K562 (cell line): ENCODE data around the gene ZBTB44. TPM values are rescaled to one million over a fixed set of nuclear protein-coding genes. Genes with fewer than 3 reads are reported as not detected.

Experiments
- ATAC-seq: fragments of 200-7000 bp; cut with Tn5 transposase; 3 replicates; pipeline ENCODE4 v1.9.1; 2020; ENCODE audit warnings: moderate library complexity
- BruUV-seq: library from RNA; stranded (reverse); fragments of 400-500 nt; replicated peaks from 2 replicates; lab custom pipeline; 2021; lab: Mats Ljungman, UMichigan
- CTCF ChIA-PET: fragments of 300-600 bp; formaldehyde crosslinking; extraction: SDS; loops from one replicate; lab custom pipeline; 2021; ENCODE audit warnings: low intra/inter-chr PET ratio; lab: Yijun Ruan, JAX
- POLR2A ChIA-PET: fragments of 300-600, 350-650 bp; sonication (Branson Sonifier 250); formaldehyde crosslinking; extraction: SDS; loops from one replicate; lab custom pipeline; 2021; ENCODE audit warnings: antibody characterized with exemption, inconsistent platforms; lab: Yijun Ruan, JAX
- DNase-seq, 4 experiments: peaks; one replicate each; pipeline versions ENCODE4 v3.0.0 to v3.0.0-alpha.2; 2011 to 2018; ENCODE audit warnings: low spot score in 3 of 4, mixed read lengths in 3 of 4; ENCODE audit errors: extremely low read depth in 1 of 4
- FAIRE-seq: peaks from 2 replicates; lab custom pipeline; 2011; peaks lifted over from hg19 to GRCh38; lab: Jason Lieb, UNC
- H2AFZ ChIP-seq: 2 replicates; pipeline ENCODE4 v1.6.0; 2011; ENCODE audit warnings: low read depth, low read length, control low read depth, inconsistent platforms
- H3K27ac ChIP-seq: fragments of 200-600 bp; 3 replicates; pipeline ENCODE4 v1.8.0; 2011; ENCODE audit warnings: low read depth, mild to moderate bottlenecking, control low read depth, inconsistent platforms, low read length, moderate library complexity, mixed read lengths; ENCODE audit errors: extremely low read depth
- H3K27me3 ChIP-seq, 2 experiments: fragments of 300-600 bp in 1 of 2; 2 replicates in 1 of 2; 3 replicates in 1 of 2; pipeline versions ENCODE4 v1.6.0 to v1.8.0; 2011; ENCODE audit warnings: inconsistent platforms in 2 of 2, low read length in 2 of 2, mild to moderate bottlenecking in 1 of 2, mixed read lengths in 1 of 2, moderate library complexity in 1 of 2; ENCODE audit not compliant: control insufficient read depth in 2 of 2, insufficient read depth in 2 of 2
- H3K36me3 ChIP-seq: fragments of 300-600 bp; 3 replicates; pipeline ENCODE4 v1.8.0; 2011; ENCODE audit warnings: mild to moderate bottlenecking, low read length, inconsistent platforms; ENCODE audit not compliant: control insufficient read depth, insufficient read depth
- H3K4me1 ChIP-seq, 2 experiments: fragments of 200-600 bp in 1 of 2; replicated peaks in 1 of 2; 2 replicates in 1 of 2; 3 replicates in 1 of 2; pipeline versions ENCODE4 v1.5.1 to v1.8.0; 2011; ENCODE audit warnings: inconsistent platforms in 2 of 2, low read length in 2 of 2, mild to moderate bottlenecking in 1 of 2, mixed read lengths in 1 of 2, moderate library complexity in 1 of 2; ENCODE audit not compliant: control insufficient read depth in 2 of 2, insufficient read depth in 2 of 2
- H3K4me2 ChIP-seq: 2 replicates; pipeline ENCODE4 v1.6.1; 2011; ENCODE audit warnings: low read length, control low read depth, inconsistent platforms, mixed read lengths; ENCODE audit not compliant: insufficient read depth
- H3K4me3 ChIP-seq: fragments of 200-600 bp; sonication (generic), shearing (Covaris generic); 2 replicates; pipeline ENCODE4 v1.5.1; 2016; ENCODE audit warnings: control low read depth, inconsistent platforms
- H3K79me2 ChIP-seq: fragments of 200-600 bp; 3 replicates; pipeline ENCODE4 v1.8.0; 2011; ENCODE audit warnings: low read length, inconsistent platforms; ENCODE audit not compliant: control insufficient read depth, insufficient read depth
- H3K9ac ChIP-seq, 2 experiments: 2 replicates each; pipeline versions ENCODE4 v1.6.0 to v1.6.1; 2011; ENCODE audit warnings: low read depth in 2 of 2, low read length in 2 of 2, control low read depth in 1 of 2, inconsistent platforms in 1 of 2, mild to moderate bottlenecking in 1 of 2, mixed read lengths in 1 of 2; ENCODE audit not compliant: insufficient read depth in 1 of 2
- H3K9me1 ChIP-seq: one replicate; pipeline ENCODE4 v1.6.0; 2011; ENCODE audit warnings: inconsistent platforms, mild to moderate bottlenecking, low read length, moderate library complexity; ENCODE audit not compliant: control insufficient read depth, insufficient read depth
- H3K9me3 ChIP-seq: replicated peaks from 2 replicates; pipeline ENCODE4 v1.5.1; 2011; ENCODE audit warnings: low read depth, low read length, inconsistent platforms; ENCODE audit not compliant: control insufficient read depth, insufficient read depth
- H4K20me1 ChIP-seq: replicated peaks from 2 replicates; pipeline ENCODE4 v1.6.1; 2011; ENCODE audit warnings: low read length, inconsistent platforms, mixed read lengths; ENCODE audit not compliant: control insufficient read depth, insufficient read depth
- PBX2 ChIP-seq, 2 experiments: IDR thresholded peaks in 1 of 2; conservative IDR thresholded peaks in 1 of 2; 2 replicates each; pipeline ENCODE4 v1.6.1; 2016; ENCODE audit warnings: low read depth in 2 of 2, mild to moderate bottlenecking in 1 of 2, missing compliant biosample characterization in 1 of 2, missing genetic modification characterization in 1 of 2, moderate library complexity in 1 of 2
- SNAPC5 ChIP-seq: fragments of 250-450 bp; sonication (Bioruptor Pico); IDR thresholded peaks from 2 replicates; pipeline ENCODE4 v1.8.0; 2021; ENCODE audit warnings: moderate library complexity, mild to moderate bottlenecking, inconsistent platforms
- SOX6 ChIP-seq: fragments of 450-650 bp; IDR thresholded peaks from 2 replicates; pipeline ENCODE4 v1.6.1; 2014; ENCODE audit warnings: mild to moderate bottlenecking
- ZNF134 ChIP-seq: fragments of 250-450 bp; sonication (Bioruptor Pico); conservative IDR thresholded peaks from 2 replicates; pipeline ENCODE4 v1.4.0; 2020
- ZNF507 ChIP-seq: conservative IDR thresholded peaks from 2 replicates; pipeline ENCODE4 v1.6.1; 2017; ENCODE audit warnings: missing genetic modification characterization, missing compliant biosample characterization
- in situ Hi-C: fragments of 300-500 bp; cut with MboI; formaldehyde crosslinking; loops from 4 replicates; pipeline ENCODE4 v1.15.0; 2018; ENCODE audit warnings: inconsistent platforms, mixed read lengths
- intact Hi-C: fragments of 100-400 bp; cut with micrococcal nuclease; formaldehyde crosslinking; loops from 2 replicates; pipeline ENCODE4 v1.14.2; 2022
- polyA plus RNA-seq, 8 experiments: library from polyadenylated mRNA; depleted of rRNA in 4 of 8; stranded (reverse) in 5 of 8; unstranded in 3 of 8; fragments of >200 nt; fragmentation: Nextera tagmentation in 2 of 8; fragmentation: Illumina TruSeq in 1 of 8; extraction: Ambion mirVana in 2 of 8; extraction: Trizol in 1 of 8; gene quantifications; 2 replicates each; pipeline versions ENCODE4 v1.2.1 to v1.2.3, GENCODE V29; 2011 to 2014; ENCODE audit warnings: inconsistent platforms in 1 of 8, missing spikeins in 1 of 8
- total RNA-seq, 7 experiments: library from RNA; depleted of rRNA in 6 of 7; stranded (reverse); fragments of >200 nt in 6 of 7; fragmentation: Illumina TruSeq in 2 of 7; extraction: Trizol in 2 of 7; gene quantifications; 2 replicates each; pipeline versions ENCODE4 v1.2.1 to v1.2.3, GENCODE V29; 2011 to 2021; ENCODE audit warnings: low replicate concordance in 1 of 7

Gene ZBTB44
- total and polyA plus RNA-seq, 9 of the 15 experiments (the other 6 are each of a cell fraction or from before 2014, with no cell fraction given), result 4.7 to 27.1 (median 17.3) TPM

DNA sequence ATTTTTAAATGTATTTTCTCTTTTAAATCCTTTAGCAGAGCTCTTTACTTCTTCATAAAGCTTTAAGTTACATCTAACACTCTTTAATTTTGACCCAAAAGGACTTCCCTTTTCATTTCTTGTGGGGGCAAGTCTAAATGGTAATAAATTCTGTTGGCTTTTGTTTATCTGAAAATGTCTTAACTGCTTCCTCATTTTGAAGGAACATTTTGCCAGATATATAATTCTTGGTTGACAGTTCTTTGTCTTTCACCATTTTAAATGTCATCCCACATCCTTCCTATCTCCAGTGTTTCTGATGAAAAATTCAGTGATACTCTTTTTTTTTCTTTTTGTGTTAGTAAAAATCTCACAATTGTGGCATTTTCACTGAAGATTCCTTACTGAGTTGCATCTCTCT lies 44.7 kb upstream of the ZBTB44 start (continued):
- TF ChIP-seq SOX6 (peak; percentile 85; the same call in 1 of the 2 replicates), ZNF134 (CRISPR knock-in tag) (no peak), PBX2 (CRISPR knock-in tag; IDR thresholded peaks at IDR 0.05; ENCODE audit: low read depth) (no peak), PBX2 (tag; conservative IDR thresholded peaks at IDR 0.05; ENCODE audit: low read depth) (peak; percentile 86)
- TF ChIP-seq, all 486 proteins: peak for 6

DNA sequence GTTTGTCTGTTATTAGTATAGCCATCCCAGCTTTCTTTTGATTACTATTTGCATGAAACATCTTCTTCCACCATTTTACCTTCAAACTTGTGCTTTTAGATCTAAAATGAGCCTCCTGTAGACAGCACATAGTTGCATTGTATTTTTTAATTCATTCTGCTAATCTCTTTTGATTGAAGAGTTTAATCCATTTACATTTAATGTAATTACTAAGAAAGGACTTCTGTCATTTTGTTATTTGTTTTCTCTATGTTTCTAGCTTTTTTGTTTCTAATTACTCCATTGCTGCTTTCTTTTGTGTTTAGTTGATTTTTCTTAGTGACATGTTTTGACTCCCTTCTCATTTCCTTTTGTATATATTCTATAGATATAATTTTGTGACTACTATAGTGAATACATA lies 43.7 kb upstream of the ZBTB44 start:
- ChIA-PET CTCF (no interaction called here), POLR2A (interaction anchor here (1.0 kb wide), 1 partner anchor 13 kb away, joined by 3 read pairs; no protein-coding TSS in a partner anchor)
- Histone ChIP-seq H3K4me3 (no peak overlapping the region), H3K9me3 (no peaks in the 10 kb centered on the region), H4K20me1 (no peaks in the 10 kb centered on the region), H3K79me2 (no peaks in the 10 kb centered on the region), H2AFZ (no peak overlapping the region), H3K4me1 (no peaks in the 10 kb centered on the region), H3K9ac (no peak overlapping the region), H3K4me2 (no peak overlapping the region), H3K27me3 (peaks cover 11 to 16% of the 10 kb centered on the region in 2 experiments; a peak in 4 of 5 replicates), H3K9me1 (no peaks in the 10 kb centered on the region), H3K36me3 (no peaks in the 10 kb centered on the region), H3K27ac (no peak overlapping the region)
- in situ Hi-C loops, result no loop called here
- no TSS peak for BruUV-seq
- peak; percentile 95 for TF ChIP-seq ZNF507 (tag)
- no peak for TF ChIP-seq SNAPC5 (CRISPR knock-in tag)
- no peak for FAIRE-seq
- no peak for ATAC-seq
- no peak for DNase-seq
- intact Hi-C loops, result no loop called here
